Measurements from ENCODE around the gene SGF29.

The SGF29 gene

DNA sequence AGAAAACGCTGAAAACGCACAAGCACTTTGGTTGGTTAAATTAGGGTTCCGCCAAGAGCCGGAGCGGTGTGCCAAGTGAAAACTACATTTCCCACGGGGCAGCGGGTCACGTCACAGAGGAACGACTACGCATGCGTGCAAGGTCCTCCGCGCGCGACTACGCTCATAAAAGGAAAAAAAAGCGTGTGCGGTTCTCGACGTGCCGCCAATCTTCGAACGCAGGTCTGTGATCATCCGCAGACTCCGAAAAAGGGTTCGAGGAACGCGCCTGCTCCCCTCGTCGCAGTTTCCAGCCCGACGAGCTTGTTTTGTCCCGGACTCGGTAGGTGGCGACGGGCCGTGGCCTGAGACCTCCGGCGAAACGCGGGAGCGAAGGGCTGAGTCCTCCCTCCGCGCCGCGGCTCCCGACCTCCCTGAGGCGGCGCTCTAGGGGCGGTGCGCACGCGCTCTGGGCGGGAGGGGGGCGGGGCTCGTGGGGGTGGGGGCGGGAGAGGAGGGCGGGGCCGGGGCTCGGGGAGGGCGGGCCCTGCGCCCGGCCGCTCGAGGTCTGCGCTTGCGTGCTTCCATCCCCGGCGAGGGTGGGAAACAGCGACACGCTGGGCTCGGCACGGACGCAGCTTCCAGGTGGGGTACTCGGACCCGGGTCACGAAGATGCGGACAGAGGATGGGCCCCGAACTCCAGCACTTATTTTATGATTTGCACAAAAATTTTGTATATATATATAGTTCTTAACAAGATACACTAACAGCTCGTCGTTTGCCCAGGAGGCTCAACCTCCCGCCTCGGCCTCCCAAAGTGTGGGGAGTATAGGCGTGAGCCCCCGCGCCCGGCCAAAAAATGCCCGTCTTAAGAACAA, at the start of gene SGF29:
Gene SGF29 (plus strand): TSS at position 145 of the 858 bp plus-strand sequence. CDS start 27,150 bp downstream, outside the sequence.
- Histone ChIP-seq H3K4me3 (ENCODE audit: low read length) (peak within 1 kb of the TSS; percentile 89), H3K4me1 (ENCODE audit: control insufficient read depth, low read depth, low read length) (no peaks in the 10 kb centered on the region), H3K36me3 (ENCODE audit: control insufficient read depth, low read depth, low read length) (peaks cover 5% of the 10 kb centered on the region), H3K27me3 (ENCODE audit: control insufficient read depth, insufficient read depth, low read length) (peaks cover 3% of the 10 kb centered on the region), H3K9me3 (ENCODE audit: control insufficient read depth, low read depth, low read length) (no peaks in the 10 kb centered on the region), H3K9ac (ENCODE audit: low read length) (peak within 1 kb of the TSS; percentile 95), H3K27ac (ENCODE audit: low read length) (peak within 1 kb of the TSS; percentile 97)

DNA sequence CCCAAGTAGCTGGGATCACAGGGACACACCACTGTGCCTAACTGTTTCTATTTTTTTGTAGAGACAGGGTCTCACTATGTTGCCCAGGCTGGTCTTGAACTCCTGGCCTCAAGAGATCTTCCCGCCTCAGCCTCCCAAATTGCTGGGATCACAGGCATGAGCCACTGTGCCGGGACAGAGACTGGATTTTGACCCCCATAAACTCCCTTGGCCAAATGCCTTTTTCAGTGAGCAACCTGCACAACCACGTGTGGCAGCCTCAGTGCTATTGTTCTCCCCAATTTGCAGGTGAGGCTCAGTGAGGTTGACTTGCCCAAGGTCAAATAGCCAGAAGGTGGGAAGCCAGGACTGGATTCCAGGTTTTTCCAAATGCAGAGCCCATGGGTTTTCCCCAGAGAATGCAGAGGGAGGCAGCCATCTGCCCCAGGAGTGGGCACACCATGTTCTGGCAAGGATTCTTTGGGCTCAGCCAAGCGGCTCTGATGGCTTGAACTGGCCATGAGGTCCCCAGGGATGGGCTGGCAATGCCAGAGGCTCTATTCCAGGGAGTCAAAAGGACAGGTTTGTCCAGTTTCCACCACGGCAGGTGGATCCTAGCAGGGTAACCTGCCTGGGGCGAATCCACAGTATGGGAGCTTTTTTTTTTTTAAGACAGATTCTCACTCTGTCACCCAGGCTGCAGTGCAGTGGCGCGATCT, 48.9 kb upstream of the SGF29 start:
- no peak overlapping the region for H3K4me3 ChIP-seq (ENCODE audit: low read length)
- H3K36me3 ChIP-seq (ENCODE audit: control insufficient read depth, low read depth, low read length): no peaks in the 10 kb centered on the region
- H3K27me3 ChIP-seq (ENCODE audit: control insufficient read depth, insufficient read depth, low read length): no peaks in the 10 kb centered on the region
- H3K27ac ChIP-seq (ENCODE audit: low read length): no peak overlapping the region
- no peaks in the 10 kb centered on the region for H3K4me1 ChIP-seq (ENCODE audit: control insufficient read depth, low read depth, low read length)
- no peak overlapping the region for H3K9ac ChIP-seq (ENCODE audit: low read length)
- no peaks in the 10 kb centered on the region for H3K9me3 ChIP-seq (ENCODE audit: control insufficient read depth, low read depth, low read length)

DNA sequence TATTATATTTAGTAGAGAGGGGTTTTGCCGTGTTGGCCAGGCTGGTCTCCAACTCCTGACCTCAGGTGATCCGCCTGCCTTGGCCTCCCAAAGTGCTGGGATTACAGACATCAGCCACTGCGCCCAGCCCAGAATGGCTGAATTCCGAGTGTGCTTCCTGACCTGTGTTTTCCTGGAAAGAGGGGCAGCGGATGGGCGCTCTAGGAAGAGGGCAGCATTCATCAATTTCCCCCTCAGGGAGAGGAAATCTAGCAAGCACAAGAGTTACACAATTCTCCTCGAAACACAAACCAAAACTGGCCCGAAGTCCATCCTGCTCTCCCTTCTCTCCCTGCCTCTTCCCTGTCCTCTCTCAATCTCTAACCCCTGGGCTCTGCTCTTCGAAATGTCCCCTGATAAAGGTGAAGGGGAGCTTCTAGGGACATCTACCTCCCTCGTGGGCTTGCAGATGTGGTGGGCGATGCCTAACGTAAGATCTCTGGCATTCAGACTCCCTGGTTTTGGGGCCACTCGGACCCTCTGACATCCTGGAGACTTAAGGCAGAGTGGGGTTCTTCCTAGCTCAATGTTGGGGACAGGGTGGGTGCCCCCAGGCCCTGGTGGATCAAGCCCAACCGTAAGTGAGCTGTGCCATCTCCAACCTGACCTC, 48.1 kb upstream of the SGF29 start:
- H3K9ac ChIP-seq (ENCODE audit: low read length): no peak overlapping the region
- no peak overlapping the region for H3K4me3 ChIP-seq (ENCODE audit: low read length)

DNA sequence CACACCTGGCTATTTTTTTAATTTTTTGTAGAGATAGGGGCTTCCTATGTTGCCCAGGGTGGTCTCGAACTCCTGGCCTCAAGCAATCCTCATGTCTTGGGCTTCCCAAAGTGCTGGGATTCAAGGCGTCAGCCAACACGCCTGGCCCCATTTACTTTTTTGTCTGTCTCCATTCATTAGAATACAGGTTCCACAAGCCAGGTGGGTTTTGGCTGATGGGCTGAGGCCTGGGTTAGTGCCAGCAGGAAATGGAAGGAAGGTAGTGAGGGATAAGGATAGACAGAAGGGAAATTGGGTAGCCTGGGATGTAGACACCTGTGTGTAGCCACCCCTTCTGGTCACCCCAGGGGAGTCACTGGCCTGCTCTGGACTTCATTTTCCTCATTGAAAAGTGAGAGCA, 42.7 kb upstream of the SGF29 start:
- no peaks in the 10 kb centered on the region for H3K4me1 ChIP-seq (ENCODE audit: control insufficient read depth, low read depth, low read length)
- H3K36me3 ChIP-seq (ENCODE audit: control insufficient read depth, low read depth, low read length): no peaks in the 10 kb centered on the region
- no peaks in the 10 kb centered on the region for H3K9me3 ChIP-seq (ENCODE audit: control insufficient read depth, low read depth, low read length)
- no peak overlapping the region for H3K9ac ChIP-seq (ENCODE audit: low read length)
- no peaks in the 10 kb centered on the region for H3K27me3 ChIP-seq (ENCODE audit: control insufficient read depth, insufficient read depth, low read length)
- H3K27ac ChIP-seq (ENCODE audit: low read length): no peak overlapping the region
- no peak overlapping the region for H3K4me3 ChIP-seq (ENCODE audit: low read length)

More for the DNA sequence above, 48.1 kb upstream of the SGF29 start:
- H3K27ac ChIP-seq (ENCODE audit: low read length): no peak overlapping the region
- H3K9me3 ChIP-seq (ENCODE audit: control insufficient read depth, low read depth, low read length): no peaks in the 10 kb centered on the region
- no peaks in the 10 kb centered on the region for H3K36me3 ChIP-seq (ENCODE audit: control insufficient read depth, low read depth, low read length)
- no peaks in the 10 kb centered on the region for H3K27me3 ChIP-seq (ENCODE audit: control insufficient read depth, insufficient read depth, low read length)
- H3K4me1 ChIP-seq (ENCODE audit: control insufficient read depth, low read depth, low read length): no peaks in the 10 kb centered on the region

DNA sequence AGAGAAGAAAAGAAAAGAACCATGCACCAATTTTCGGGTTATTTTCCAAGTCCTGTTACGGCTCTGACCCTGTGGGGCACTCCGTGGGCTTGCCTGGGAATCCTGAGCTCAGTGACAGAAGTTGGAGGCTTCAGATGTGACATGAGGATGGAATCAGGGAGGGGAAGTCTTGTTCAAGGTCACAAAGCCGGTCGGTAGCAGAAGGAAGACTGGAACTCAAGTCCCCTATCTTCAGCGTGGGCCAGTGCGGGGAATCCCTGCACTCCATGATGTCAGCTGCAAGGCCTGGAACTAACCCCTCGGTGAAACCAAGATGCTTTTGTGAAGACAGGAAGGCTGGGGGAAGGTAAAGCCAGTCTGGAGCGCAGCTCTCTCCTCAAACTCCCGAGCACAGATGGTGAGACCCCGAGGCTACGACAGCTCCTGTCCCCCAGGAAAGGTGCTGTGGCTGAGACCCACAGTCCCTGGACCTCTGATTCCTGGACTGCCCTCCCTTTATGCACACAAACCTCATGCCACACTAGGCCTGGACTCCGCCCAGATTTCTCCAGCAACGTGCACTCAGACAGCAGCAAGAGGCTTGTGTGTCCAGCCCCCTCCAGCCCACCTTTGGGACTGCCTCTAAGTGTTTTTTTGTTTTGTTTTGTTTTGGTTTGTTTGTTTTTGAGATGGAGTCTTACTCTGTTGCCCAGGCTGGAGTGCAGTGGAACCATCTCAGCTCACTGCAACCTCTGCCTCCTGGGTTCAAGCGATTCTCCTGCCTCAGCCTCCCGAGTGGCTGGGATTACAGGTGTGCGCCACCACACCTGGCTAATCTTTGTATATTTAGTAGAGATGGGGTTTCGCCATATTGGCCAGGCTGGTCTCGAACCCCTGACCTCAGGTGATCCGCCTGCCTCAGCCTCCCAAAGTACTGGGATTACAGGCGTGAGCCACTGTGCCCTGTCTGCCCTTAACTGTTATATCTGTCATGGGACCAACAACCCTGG, 41.6 kb upstream of the SGF29 start:
- Histone ChIP-seq H3K27ac (ENCODE audit: low read length) (no peak overlapping the region), H3K27me3 (ENCODE audit: control insufficient read depth, insufficient read depth, low read length) (no peaks in the 10 kb centered on the region), H3K4me3 (ENCODE audit: low read length) (no peak overlapping the region), H3K4me1 (ENCODE audit: control insufficient read depth, low read depth, low read length) (no peaks in the 10 kb centered on the region), H3K9ac (ENCODE audit: low read length) (no peak overlapping the region), H3K9me3 (ENCODE audit: control insufficient read depth, low read depth, low read length) (no peaks in the 10 kb centered on the region), H3K36me3 (ENCODE audit: control insufficient read depth, low read depth, low read length) (no peaks in the 10 kb centered on the region)

DNA sequence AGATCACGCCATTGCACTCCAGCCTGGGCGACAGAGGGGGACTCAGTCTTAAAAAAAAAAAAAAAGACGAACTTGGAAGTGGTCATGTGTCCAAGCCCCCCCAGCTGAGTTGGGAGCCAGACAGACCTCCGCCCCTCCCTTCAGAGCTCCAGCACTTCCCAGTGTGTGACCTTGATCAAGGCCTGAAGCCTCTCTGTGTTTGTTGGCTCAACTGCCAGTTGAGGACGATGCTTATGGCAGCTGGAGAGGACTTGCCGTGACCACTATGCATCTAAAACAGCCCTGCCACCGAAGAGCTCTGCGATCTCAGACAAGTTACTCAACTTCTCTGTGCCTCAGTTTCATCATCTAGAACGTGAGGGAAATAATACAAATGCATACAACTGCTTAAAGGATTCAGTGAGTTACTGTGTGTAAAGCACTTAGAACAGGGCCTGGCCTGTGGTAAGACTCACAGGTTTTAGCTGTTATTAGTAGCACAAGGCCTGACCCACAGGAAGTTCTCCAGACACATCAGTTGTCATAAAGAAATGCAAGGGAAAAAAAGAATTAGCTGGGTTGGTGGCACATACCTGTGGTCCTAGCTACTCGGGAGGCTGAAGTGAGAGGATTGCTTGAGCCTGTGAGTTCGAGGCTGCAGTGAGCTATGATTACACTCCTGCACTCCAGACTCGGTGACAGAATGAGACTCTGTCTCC, 40.1 kb upstream of the SGF29 start:
- Histone ChIP-seq H3K4me1 (ENCODE audit: control insufficient read depth, low read depth, low read length) (no peaks in the 10 kb centered on the region), H3K9ac (ENCODE audit: low read length) (no peak overlapping the region), H3K9me3 (ENCODE audit: control insufficient read depth, low read depth, low read length) (no peaks in the 10 kb centered on the region), H3K27ac (ENCODE audit: low read length) (no peak overlapping the region), H3K4me3 (ENCODE audit: low read length) (no peak overlapping the region), H3K36me3 (ENCODE audit: control insufficient read depth, low read depth, low read length) (no peaks in the 10 kb centered on the region), H3K27me3 (ENCODE audit: control insufficient read depth, insufficient read depth, low read length) (no peaks in the 10 kb centered on the region)

DNA sequence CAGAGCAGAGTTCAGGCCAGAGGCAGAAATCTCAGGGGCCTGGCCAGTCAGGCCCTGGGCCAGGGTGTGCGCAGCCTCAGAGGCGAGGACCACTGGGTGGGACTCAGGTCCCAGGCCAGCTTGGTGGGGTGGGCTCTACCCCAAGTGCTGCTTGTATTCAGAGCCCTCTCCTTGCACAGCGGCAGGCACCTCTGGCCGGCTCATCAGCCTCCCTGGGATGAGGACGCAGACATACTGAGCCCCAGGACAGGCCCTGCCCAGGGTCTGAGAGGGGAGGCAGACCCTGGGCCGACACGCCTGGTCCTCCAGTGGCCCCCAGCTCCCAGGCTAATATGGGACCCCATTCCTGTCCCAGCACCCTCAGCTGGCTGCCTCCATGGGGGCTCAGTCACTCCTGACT, 39.5 kb upstream of the SGF29 start:
- Histone ChIP-seq H3K9ac (ENCODE audit: low read length) (no peak overlapping the region), H3K36me3 (ENCODE audit: control insufficient read depth, low read depth, low read length) (no peaks in the 10 kb centered on the region), H3K27ac (ENCODE audit: low read length) (no peak overlapping the region), H3K27me3 (ENCODE audit: control insufficient read depth, insufficient read depth, low read length) (no peaks in the 10 kb centered on the region), H3K4me1 (ENCODE audit: control insufficient read depth, low read depth, low read length) (no peaks in the 10 kb centered on the region), H3K4me3 (ENCODE audit: low read length) (no peak overlapping the region), H3K9me3 (ENCODE audit: control insufficient read depth, low read depth, low read length) (no peaks in the 10 kb centered on the region)

DNA sequence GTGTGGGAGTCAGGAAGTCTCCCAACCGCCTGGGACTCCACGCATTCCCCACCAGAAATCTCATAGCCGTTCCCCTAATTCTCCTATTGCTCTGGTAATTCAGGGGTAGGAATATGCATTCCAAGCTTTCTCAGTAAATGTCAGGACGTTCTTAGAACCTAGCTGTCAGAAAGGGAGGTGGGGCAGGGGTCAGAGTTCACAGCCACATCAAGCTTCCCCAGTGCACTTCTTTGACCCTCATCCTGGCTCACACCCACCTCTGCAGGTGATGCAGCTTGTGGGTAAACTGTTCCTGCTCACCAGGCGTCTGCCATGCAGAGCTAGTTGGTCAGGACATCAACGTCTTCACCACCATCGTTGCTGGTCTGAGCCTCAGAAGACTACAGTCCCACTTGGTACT, 33.0 kb upstream of the SGF29 start:
- H3K9me3 ChIP-seq (ENCODE audit: control insufficient read depth, low read depth, low read length): no peaks in the 10 kb centered on the region
- H3K36me3 ChIP-seq (ENCODE audit: control insufficient read depth, low read depth, low read length): no peaks in the 10 kb centered on the region
- H3K4me1 ChIP-seq (ENCODE audit: control insufficient read depth, low read depth, low read length): no peaks in the 10 kb centered on the region
- H3K27me3 ChIP-seq (ENCODE audit: control insufficient read depth, insufficient read depth, low read length): no peaks in the 10 kb centered on the region
- H3K4me3 ChIP-seq (ENCODE audit: low read length): no peak overlapping the region
- no peak overlapping the region for H3K9ac ChIP-seq (ENCODE audit: low read length)
- no peak overlapping the region for H3K27ac ChIP-seq (ENCODE audit: low read length)

DNA sequence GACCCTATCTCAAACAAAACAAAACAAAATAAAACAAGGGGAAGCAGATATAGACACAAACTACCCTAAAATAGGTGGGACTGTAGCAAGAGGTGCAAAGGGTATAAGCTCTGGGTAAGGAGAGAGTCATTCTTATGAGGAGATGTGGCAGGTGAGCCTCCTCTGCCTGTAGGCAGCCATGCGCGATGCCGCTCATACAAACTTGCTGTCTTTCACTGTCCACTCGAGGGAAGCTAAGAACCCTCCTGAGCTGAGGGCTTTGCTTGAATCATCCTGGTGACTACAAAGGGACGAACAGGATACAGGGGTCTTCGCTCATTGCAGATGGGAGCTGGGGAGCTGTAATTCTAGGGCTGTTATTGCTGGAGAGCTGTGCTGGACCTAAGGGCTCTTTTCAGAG, 32.3 kb upstream of the SGF29 start:
- Histone ChIP-seq H3K27me3 (ENCODE audit: control insufficient read depth, insufficient read depth, low read length) (no peaks in the 10 kb centered on the region), H3K4me3 (ENCODE audit: low read length) (no peak overlapping the region), H3K9ac (ENCODE audit: low read length) (no peak overlapping the region), H3K36me3 (ENCODE audit: control insufficient read depth, low read depth, low read length) (no peaks in the 10 kb centered on the region), H3K9me3 (ENCODE audit: control insufficient read depth, low read depth, low read length) (no peaks in the 10 kb centered on the region), H3K27ac (ENCODE audit: low read length) (no peak overlapping the region), H3K4me1 (ENCODE audit: control insufficient read depth, low read depth, low read length) (no peaks in the 10 kb centered on the region)

DNA sequence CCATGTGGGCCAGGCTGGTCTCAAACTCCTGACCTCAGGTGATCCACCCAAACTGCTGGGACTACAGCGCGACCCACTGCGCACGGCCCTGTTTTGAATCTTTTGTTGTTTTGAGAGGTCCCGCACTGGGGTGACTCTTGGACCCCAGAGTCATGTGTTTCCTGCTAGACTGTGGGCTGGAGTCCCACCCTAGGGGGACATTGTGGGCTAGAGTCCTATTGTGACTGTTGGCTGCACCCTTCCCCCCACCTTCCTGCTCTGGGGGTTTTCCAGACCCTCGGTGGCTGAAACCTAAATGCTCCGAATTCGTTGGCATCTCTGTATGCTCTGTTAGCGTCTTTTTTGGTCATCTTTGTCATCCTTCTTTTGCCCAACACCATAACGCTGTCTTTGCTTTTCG, 30.9 kb upstream of the SGF29 start:
- Histone ChIP-seq H3K4me1 (ENCODE audit: control insufficient read depth, low read depth, low read length) (no peaks in the 10 kb centered on the region), H3K27me3 (ENCODE audit: control insufficient read depth, insufficient read depth, low read length) (no peaks in the 10 kb centered on the region), H3K9ac (ENCODE audit: low read length) (no peak overlapping the region), H3K27ac (ENCODE audit: low read length) (no peak overlapping the region), H3K4me3 (ENCODE audit: low read length) (no peak overlapping the region), H3K36me3 (ENCODE audit: control insufficient read depth, low read depth, low read length) (no peaks in the 10 kb centered on the region), H3K9me3 (ENCODE audit: control insufficient read depth, low read depth, low read length) (no peaks in the 10 kb centered on the region)
